GM12865 (cell line): Measurements from ENCODE around the gene CNTNAP2.

Experiments used
- DNase-seq: peaks from one replicate; pipeline ENCODE4 v3.0.0; 2010; ENCODE audit warnings: low read depth
- H3K4me3 ChIP-seq: 2 replicates; pipeline ENCODE4 v1.5.1; 2011; ENCODE audit warnings: mild to moderate bottlenecking, low read depth, low read length, control low read depth
- TF ChIP-seq, protein P1 (sequence below): IDR thresholded peaks from 2 replicates; pipeline ENCODE4 v1.5.1; 2011; ENCODE audit warnings: low read length, control low read depth, low read depth, inconsistent platforms; ENCODE audit not compliant: insufficient read depth; ENCODE audit errors: missing control alignments

CNTNAP2 gene

DNA sequence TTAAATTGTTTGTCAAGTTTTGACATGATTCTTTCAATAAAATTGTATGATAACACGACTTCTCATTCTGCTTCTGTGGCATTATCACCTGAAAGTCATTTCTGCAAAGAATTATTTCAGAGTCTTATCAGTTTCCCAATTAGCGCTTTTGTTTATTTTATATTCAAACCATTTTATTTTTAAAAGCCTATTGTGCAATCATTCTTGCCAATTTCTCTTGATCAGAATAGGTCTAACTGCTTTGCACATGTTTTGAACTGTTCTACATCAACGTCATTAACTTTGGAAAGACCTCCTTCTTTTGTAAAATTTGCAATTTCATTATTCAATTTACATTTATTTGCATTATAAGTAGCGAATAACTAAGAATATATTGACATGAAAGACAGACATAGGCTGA, 758.1 kb downstream of the CNTNAP2 start:
- TF ChIP-seq, protein P1, sequence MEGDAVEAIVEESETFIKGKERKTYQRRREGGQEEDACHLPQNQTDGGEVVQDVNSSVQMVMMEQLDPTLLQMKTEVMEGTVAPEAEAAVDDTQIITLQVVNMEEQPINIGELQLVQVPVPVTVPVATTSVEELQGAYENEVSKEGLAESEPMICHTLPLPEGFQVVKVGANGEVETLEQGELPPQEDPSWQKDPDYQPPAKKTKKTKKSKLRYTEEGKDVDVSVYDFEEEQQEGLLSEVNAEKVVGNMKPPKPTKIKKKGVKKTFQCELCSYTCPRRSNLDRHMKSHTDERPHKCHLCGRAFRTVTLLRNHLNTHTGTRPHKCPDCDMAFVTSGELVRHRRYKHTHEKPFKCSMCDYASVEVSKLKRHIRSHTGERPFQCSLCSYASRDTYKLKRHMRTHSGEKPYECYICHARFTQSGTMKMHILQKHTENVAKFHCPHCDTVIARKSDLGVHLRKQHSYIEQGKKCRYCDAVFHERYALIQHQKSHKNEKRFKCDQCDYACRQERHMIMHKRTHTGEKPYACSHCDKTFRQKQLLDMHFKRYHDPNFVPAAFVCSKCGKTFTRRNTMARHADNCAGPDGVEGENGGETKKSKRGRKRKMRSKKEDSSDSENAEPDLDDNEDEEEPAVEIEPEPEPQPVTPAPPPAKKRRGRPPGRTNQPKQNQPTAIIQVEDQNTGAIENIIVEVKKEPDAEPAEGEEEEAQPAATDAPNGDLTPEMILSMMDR: no peak
- DNase-seq: no peak
- no peak overlapping the region for H3K4me3 ChIP-seq

DNA sequence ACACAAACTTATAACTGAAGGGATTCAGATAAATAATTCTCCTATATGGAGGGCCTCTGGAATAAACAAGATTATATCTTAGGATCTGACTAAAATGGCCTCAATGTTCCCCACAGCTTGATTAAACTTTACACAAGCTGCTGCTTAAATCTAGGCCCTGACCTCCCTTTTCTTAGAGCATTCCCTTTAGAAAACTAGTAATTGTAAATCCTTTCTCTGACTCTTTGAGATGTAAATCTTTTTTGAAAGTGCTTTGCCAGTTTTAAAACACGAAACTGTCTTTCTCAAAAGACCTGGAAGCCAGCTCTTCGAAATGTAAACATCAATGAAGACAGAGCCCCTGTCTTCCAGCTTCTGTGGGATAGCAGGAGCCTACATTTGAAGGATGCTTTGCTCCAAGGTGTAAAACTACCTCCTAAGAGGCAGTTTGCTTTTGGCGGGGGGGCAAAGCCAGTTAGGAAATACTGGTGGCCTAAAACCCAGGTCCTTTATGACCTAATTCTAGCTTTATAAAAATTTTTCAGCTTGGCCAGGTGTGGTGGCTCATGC, 758.7 kb downstream of the CNTNAP2 start:
- TF ChIP-seq, protein P1: no peak
- DNase-seq: no peak
- H3K4me3 ChIP-seq: no peak overlapping the region

DNA sequence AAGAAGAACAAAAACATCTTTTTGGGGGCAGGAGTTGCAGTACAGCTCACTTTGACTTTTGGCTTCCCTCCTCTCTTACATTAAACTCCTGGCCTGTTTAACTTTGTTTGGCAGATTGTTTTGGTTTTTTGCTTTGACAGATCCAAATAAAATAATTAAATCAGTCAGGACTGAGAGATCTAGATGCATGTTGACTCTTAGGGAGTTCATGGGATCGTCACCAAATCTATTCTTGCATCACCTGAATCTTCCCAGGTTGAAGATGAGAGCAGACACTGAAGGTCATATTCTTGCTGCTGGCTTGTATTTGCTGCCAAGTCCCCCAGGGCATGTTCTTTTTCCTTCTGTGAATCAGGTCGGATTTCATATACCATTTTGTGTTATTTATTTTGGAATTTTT, 759.4 kb downstream of the CNTNAP2 start:
- no peak for DNase-seq
- TF ChIP-seq, protein P1: no peak
- H3K4me3 ChIP-seq: no peak overlapping the region

DNA sequence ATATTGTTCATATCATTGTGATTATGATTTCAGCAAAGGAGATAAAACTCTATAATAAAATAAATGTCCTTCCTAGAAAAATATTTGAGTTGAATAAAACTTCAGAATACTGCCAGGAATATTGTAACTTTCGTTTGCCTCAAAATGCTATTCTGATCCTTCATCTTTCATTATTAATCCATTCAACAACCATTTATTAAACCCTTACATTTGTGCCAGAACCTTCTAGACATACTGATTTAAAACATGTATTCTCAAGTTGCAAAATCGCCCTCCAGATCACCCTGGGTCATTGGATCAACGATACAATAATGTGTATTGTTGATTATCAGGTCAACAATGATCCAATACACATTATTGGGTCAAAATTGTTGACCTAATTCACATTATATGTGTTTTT, 759.8 kb downstream of the CNTNAP2 start:
- DNase-seq: no peak
- TF ChIP-seq, protein P1: no peak
- no peak overlapping the region for H3K4me3 ChIP-seq

DNA sequence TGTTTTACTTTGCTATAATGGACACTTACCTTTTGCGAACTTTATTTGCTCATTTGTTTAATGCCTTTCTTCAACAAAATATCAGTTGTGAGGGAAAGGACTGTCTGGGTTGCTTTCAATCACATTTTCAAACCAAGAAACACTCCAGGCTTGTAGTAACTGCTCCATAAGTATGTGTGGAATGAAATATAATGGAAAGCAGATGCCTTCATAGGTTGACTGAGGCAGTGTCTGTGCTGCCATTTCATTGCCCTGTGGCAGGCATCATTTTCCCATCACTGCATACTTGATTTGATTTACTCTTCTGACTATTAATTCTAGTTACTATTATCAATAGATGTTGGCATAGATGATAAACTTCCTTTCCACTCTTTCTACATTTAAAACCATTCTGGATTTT, 762.3 kb downstream of the CNTNAP2 start:
- H3K4me3 ChIP-seq: no peak overlapping the region
- TF ChIP-seq, protein P1: no peak
- DNase-seq: no peak

DNA sequence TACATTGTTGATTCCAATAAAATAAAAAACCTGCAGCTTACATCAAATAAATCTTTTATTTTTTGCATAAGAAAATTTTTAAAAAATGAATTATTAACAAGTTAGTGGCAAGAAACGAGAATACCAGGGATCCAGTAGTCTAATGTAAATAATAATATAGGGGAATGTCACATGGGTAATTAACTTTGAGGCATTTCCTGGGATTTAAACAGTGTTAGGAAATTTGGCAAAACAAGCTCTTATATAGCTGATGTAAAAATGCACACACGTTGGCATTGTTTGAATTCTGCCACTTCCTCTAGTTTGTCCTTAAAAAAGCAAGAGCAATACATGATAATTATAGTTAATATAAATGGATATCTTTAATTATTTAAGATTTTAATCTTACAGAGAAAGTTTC, 768.6 kb downstream of the CNTNAP2 start:
- no peak for DNase-seq
- TF ChIP-seq, protein P1: no peak
- no peak overlapping the region for H3K4me3 ChIP-seq
